Ramos (cell line): ENCODE measurements around the gene RHOXF2.
"Not testable (repeated sequence)": the region's sequence is repeated elsewhere in the genome, so short reads cannot be mapped to it uniquely, and the experiment has no call there.

ENCODE experiments used
- in situ Hi-C: fragments of 300-500 bp; cut with MboI; formaldehyde crosslinking; loops from one replicate; pipeline ENCODE4 v1.14.3; 2022; ENCODE audit warnings: low sequenced_read_pairs; ENCODE audit not compliant: unreplicated experiment

Gene RHOXF2, protein sequence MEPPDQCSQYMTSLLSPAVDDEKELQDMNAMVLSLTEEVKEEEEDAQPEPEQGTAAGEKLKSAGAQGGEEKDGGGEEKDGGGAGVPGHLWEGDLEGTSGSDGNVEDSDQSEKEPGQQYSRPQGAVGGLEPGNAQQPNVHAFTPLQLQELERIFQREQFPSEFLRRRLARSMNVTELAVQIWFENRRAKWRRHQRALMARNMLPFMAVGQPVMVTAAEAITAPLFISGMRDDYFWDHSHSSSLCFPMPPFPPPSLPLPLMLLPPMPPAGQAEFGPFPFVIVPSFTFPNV

DNA sequence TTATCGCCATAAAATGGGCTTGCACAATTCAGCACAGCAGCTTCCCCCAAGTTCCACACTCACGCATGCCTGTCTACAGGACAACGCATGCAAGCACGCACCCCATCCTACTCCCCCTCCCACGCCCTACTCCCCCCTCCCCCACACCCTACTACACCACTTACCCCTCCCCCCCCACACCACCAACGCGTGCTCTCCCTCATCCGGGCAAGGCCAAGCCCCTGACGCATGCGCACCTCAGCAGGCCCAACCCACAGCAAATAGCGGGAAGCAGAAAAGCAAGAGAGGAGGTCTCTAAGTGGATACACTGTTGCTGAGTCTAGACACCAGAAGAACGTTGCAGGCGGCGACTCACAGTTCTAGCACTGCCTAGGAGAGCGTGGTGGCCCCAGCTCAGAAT is at the start of gene RHOXF2:
TSS of gene RHOXF2 (plus strand) at position 301 of the 400 bp plus-strand sequence. CDS start 138 bp downstream, outside the sequence.
- in situ Hi-C loops: not testable (repeated sequence)

DNA sequence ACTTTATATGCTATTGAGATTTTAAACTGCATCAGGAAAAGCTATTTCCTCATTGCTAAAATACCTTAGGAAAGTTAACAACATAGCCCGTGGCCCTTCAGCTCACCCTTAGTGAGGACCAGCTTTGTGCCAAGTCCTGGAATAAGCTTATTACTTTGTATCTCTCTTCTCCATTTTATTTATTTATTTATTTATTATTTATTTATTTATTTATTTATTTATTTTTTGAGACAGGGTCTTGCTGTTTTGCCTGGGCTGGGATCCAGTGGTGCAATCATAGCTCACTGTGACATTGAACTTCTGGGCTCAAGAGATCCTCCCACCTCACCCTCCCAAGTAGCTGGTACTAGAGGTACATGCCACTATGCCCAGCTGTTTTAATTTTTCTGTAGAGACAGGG is 49.0 kb upstream of the RHOXF2 start:
- in situ Hi-C loops: loop anchor here (25.0 kb wide), 1 partner anchor 128 kb away; no protein-coding TSS in a partner anchor

DNA sequence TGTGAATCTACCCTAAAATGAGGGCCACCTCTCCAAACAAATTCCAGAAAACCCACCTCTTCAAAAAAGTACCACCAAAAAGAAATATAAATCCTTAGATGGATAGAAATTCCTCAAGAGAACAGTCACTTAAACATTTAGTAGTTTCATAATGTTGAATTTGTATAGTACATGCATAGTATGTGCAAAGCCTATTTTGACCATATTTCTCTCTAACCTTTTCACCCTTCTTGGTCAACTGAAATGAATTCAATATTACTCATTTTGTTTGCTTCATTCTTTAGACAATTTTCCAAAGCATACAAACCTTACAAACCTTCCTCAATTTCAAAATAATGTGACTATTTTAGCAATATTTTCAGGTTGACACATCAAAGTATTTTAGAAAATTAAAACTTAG is 46.8 kb upstream of the RHOXF2 start:
- in situ Hi-C loops: loop anchor here (25.0 kb wide), 1 partner anchor 126 kb away; no protein-coding TSS in a partner anchor

DNA sequence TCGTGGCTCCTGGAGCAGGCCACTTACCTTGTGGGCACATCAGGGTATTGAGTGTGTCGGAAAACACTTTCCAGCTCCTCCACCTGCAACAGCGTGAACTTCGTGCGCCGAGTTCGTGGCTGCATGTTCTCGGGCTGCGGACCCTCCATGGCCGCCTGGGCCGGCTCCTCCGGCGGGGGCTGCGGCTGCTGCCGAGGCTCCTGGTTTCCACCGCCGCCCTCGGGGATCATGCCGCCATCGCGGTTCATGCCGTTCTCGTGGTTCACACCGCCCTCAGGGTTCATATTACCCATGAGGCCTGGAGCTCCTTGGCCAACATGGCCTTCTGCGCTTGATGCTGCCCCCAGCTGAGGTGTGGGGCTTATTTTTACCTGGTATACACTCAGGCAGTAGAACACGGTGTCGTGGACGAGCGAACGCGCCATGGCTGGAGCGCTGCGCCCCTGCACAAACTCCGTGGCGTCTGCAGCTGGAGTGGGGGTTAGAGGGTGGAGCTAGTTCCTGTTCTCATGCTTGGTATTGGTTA is 42.9 kb upstream of the RHOXF2 start, which contains the start of gene RHOXF1:
TSS of gene RHOXF1 (minus strand) at position 476 of the 526 bp plus-strand sequence. CDS start at position 425, 51 bp downstream.
- in situ Hi-C loops: loop anchor here (25.0 kb wide), 1 partner anchor 122 kb away; no protein-coding TSS in a partner anchor

DNA sequence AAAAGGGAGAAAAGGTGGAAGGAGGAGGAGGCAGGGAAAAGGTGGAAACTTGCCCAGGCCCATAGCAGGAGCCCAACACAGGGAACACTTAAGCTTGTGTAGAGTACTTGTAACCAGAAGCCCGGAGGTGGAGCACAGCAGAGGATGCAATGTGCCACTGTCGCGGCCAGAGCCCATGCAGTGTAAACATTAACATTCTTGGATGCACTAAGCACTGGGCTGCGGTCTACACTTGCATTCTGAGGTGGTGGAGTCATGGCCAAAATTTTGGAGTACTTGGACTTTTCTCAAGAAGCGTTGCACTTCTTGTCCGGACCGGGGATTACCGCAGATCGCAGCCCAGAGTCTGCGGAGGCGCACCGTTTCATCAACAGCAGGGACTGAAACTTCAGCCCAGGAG is 38.2 kb upstream of the RHOXF2 start:
- in situ Hi-C loops: loop anchor here (25.0 kb wide), 1 partner anchor 117 kb away; no protein-coding TSS in a partner anchor

DNA sequence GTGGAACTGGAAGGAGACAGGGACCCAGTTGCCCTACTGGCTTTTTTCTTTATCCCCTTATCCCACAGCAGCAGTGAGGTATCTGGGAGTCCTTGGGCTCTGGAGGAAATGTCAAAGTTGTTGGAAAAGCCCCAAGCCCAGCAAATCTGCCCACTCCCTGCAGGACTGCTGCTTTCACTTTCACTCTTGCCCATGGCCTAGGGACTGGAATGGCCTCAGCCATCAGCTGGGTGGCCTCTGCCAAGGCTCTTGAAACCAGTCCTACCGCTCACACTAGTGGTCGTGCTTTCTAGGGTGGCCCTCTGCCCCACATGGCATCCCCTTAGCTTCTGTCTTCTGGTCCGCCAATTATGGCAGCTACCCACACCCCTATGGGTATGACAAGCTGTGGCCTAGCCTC is 33.0 kb upstream of the RHOXF2 start:
- in situ Hi-C loops: no loop called here

DNA sequence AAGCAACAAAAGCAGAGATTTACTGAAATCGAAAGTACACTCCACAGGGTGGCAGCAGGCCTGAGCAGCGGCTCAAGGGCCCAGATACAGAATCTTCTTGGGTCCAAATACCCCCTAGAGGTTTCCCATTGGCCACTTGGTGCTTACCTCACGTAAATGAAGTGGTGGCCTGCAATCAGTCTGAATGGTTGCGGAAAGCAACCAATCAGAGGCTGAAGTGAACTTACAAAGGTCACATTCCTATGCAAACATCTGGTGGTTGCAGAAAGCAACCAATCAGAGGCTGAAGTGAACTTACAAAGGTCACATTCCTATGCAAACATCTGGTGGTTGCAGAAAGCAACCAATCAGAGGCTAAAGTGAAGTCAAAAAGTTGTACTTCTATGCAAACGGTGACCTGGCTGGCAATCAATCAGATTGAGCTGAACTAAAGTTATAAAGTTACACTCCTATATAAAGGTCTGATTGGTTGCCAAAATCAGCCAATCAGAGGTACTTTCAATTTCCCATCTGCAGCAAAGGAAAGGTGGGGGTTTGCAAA is 30.0 kb upstream of the RHOXF2 start:
- in situ Hi-C loops: not testable (repeated sequence)

DNA sequence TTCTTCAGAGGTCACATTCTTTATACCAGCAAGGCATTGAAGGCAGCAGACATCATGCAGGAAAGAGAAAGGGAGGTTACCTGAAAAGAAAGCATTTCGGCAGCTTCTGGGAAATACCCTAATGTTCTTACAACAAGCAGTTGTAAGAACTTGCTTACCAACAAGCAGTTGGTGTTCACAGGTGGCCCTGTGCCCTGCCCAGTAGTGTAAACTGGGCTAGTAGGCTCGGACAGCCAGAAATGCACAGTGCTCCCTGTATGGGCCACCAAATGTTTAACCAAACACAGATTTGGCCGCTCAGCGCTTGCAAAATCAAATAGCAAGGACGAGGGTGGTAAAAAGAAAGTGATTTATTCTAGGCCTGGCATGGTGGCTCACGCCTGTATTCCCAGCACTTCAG is 22.3 kb upstream of the RHOXF2 start:
- in situ Hi-C loops: no loop called here

DNA sequence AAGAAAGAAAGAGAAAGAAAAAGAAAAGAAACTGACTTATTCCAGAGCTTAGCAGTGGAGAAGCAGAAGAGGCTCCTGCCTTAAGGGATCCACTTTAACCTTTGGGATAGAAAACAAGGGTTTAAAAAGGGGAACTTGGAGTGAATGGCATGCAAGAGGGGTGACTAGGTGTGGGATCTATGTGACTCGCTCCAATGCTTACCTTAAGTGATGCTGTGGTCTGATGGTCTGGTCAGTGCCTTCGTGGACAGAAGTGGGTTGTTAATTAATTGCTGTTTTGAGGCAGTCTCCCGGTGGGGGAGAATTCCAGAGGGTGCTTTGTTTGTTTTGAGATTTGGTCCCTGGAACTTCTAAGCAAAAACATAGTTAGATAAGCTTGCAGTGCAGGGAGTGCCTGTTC is 21.6 kb upstream of the RHOXF2 start:
- in situ Hi-C loops: no loop called here

DNA sequence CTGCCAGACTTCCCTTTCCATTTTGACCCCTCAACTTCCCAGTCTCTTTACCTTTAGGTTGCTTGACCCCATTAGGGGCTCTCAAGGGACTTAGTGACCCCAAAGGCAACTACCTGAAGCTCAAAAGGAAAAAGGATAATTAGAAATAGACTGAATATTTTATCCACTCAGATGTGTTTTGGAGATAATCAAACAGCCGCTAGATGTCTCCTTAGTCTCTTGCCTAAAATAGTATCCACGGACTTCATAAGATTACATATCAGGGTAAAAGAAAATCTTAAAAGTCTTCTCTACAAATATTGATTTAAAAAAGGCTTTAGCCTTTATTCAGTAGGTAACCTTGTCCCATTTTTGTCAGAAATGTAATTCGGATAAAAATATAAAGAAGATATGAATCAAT is 21.0 kb upstream of the RHOXF2 start:
- in situ Hi-C loops: no loop called here

DNA sequence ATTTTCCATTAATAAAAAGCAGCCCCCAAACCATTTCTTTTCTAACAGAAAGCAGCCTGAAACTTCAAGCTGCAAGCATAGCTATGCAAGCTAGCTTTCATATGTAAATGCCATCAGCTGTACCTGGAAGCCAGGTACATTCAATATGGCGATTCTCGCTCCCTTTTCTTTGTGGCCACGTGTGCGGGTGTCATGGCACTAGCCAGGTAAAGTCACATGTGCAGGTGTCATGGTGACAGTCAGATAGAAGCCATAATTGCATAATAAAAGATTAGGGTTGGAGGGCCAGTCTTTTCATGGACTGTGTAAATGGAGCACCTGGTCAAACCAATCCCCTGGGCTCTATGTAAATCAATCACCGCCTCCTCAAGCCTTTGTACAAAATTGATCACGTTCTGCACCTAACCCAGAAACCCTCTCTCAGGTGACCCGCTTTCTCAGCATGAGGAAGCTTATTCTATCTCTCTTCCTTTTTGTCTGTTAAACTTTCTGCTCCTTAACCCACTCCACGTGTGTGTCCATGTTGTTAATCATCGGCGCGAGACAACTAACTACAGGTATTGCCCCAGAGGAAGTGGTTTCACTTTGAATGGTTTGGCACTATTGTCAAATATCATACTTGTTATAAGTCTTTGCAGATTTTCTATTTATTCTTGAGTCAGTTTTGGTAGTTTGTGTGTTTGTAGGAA is 18.0 kb upstream of the RHOXF2 start:
- in situ Hi-C loops: no loop called here

DNA sequence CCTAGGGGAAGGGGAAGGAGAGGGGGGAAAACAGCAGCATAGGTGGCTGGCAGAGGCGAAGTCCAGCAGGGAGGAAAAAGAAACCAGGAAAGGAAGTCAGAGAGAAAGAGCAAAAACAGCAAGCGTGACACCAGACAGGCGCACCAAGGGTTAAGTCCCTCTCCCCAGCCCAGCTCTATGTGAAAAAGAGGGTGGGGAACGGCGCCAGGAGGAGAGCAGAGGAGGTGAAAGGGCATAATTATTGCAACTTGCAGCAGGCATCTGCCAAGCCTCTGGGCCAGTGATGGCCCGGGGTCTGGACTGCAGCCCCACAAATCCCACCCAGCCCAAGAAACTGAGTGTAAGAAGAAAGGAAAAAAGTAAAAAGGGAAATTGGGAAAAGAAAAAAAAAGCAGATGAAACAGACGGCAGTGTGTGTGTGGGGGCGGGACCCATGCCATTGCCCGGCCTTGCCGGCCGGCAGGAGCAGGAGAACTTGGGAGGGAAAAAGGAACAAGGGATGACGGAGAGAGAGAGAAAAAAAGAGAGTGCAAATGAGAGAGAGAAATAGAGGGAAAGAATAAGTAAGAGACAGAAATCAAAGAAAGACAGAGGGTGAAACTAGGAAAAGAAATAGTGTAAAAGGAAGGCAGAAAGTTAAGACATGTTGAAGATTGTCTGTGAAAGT is 14.1 kb upstream of the RHOXF2 start:
- in situ Hi-C loops: no loop called here

DNA sequence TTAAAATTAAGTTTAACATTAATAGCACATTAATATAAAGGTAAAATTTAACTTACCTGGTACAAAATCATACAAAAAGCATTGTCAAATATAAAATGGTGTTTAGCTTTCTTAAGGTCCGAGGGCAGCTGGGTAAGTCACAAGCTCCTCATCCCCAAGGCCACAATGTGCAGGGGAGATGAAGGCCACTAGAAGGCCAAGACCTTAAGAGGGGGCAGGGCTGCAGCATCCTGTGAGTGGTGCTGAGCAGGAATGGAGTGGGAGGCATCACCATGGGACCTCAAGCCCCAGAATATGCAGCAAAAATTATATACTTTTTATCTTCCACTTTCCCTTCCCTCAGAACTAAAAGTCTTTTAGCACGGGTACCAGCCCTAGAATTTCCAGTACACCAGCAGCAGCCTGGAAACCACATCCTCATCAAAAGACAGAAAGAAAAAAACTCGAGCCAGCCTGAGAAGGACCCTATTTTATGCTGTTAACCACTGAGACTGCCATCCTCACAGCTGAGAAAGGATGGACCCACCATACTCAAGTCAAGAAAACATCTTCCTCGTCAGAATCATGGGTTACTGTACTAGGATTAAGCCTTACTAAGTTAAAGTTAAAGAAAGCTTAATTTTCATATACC is 13.0 kb upstream of the RHOXF2 start:
- in situ Hi-C loops: no loop called here

DNA sequence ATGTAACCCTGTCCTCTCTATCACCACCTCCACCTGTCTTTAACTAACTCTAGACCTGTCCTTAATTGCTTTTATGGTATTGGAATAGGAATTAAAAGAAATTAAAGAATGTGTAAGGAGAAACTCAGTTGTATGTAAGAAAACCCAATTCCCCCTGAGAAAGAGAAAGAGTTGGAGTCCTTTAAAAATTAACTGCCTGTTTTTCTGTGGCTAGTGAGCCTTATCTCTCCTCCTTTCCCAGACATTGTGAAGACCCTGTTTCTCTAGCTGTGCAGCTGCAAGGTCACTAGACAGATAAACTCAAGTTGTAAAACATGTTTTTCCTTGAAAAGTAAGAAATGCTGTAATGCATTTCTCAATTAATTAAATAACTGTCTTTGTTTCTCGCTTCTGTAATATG is 12.1 kb upstream of the RHOXF2 start:
- in situ Hi-C loops: not testable (repeated sequence)

DNA sequence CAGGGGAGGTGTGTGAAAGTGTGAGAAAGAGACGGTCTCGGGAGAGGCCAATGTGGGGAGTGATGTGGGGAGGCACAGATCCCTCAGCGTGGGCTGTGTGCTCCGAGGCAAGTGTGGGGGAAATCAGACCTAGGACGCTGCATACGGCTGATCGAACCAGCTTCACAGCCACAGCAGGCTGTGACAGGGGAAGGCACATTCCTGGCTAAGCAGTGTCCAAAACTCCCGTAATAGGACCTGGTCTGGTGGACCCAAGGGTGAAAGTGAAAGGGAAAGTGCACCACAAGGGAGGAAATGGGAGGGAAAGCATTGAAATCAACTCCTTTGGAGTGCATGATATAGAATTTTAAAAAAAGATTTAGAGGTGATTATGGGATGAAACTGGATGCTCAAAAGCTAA is 10.9 kb upstream of the RHOXF2 start:
- in situ Hi-C loops: no loop called here

DNA sequence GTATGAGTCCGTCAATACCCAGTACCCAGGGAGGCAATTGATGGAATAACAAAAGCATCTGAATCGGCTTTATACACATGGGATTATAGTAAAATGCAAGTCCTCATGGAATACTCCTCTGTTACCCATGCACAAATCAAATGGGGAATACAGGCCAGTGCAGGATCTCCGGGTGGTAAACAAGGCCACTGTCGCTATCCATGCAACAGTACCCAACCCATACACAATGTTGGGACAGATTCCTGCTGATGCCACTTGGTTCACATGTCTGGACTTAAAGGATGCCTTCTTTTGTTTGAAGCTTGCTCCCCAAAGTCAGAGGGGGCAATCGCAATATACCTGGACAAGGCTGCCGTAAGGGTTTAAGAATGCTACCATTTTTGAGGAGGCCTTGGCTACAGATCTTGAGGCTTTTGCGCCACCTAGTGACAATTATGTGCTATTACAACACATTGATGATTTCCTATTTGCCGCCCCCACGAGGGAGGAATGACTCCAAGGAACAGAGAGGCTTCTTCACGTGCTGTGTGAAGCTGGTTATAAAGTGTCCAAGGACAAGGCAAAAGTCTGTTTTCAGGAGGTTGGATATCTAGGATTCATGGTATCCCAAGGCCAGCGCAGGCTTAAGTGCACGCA is 8.2 kb upstream of the RHOXF2 start:
- in situ Hi-C loops: not testable (repeated sequence)

DNA sequence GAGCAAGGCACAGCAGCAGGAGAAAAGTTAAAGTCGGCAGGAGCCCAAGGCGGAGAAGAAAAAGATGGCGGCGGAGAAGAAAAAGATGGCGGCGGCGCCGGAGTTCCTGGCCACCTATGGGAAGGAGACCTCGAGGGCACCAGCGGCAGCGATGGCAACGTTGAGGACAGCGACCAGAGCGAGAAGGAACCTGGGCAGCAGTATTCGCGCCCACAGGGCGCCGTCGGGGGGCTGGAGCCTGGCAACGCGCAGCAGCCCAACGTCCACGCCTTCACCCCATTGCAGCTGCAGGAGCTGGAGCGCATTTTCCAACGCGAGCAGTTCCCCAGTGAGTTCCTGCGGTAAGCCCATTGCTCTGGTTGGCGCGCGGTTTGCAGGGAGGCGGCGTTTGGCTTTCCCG is 673 bp downstream of the RHOXF2 start:
- in situ Hi-C loops: not testable (repeated sequence)

DNA sequence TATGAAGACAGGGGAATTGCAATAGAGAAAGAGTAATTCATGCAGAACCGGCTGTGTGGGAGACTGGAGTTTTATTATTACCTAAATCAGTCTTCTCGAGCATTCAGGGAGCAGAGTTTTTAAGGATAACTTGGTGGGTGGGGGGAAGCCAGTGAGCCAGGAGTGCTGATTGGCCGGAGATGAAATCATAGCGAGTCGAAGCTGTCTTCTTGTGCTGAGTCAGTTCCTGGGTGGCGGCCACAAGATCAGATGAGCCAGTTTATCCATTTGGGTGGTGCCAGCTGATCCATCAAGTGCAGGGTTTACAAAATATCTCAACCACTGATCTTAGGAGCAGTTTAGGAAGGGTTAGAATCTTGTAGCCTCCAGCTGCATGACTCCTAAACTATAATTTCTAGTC is 34.8 kb downstream of the RHOXF2 start:
- in situ Hi-C loops: not testable (repeated sequence)

DNA sequence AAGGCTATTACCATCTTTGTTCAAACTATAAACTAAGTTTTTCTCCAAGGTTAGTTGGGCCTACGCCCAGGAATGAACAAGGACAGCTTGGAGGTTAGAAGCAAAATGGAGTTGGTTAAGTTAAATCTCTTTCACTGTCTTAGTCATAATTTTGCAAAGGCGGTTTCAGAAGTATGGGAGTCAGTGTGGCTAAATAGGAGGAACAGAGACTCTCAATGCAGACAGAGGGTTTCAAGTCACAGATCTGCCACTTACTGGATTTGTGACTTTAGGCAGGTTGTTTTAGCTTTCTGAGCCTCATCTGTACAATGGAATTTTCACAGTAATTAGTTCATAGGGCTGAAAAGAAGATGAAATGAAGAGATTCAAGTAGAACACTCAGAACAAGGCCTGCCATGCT is 35.3 kb downstream of the RHOXF2 start:
- in situ Hi-C loops: not testable (repeated sequence)

DNA sequence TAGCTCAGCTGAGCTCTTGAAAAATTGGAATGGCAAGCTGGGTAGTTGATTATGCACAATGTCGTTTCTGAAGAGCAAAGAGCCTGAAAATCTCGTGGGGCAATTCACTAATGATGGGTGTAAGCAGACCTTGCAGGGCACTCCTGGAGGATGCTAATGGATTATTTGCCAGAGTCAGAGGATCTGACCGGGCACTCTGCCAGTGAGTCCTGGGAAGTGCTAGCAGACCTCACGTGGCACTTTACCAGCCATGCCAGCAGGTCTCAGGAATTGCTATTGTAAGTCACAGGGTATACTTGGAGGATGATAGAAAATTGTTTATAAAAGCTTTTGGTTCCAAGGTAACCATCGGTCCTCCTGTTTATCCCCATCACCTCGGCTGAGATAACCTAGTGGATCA is 37.4 kb downstream of the RHOXF2 start:
- in situ Hi-C loops: not testable (repeated sequence)
